Eye (tissue), 1 donor: Measurements from ENCODE around the gene NIPA2.

Experiments
- DNase-seq: peaks from one replicate; pipeline ENCODE4 v3.0.0-alpha.2; 2015

NIPA2 gene

GRCh38 chr15:22878103-22878502, 39.6 kb downstream of the NIPA2 start:
- no peak for DNase-seq

GRCh38 chr15:22880068-22880980, 41.9 kb downstream of the NIPA2 start:
- DNase-seq = no peak

- no peak for DNase-seq
Observed at GRCh38 chr15:22880981-22881738, 42.7 kb downstream of the NIPA2 start.

- DNase-seq = no peak
Observed at GRCh38 chr15:22881739-22882440, 43.4 kb downstream of the NIPA2 start.

GRCh38 chr15:22883196-22883595, 44.7 kb downstream of the NIPA2 start:
- DNase-seq = no peak

- no peak for DNase-seq
Observed at GRCh38 chr15:22884344-22884743, 45.9 kb downstream of the NIPA2 start.

GRCh38 chr15:22885120-22885519, 46.7 kb downstream of the NIPA2 start:
- no peak for DNase-seq

- DNase-seq = no peak
Observed at GRCh38 chr15:22887157-22887951, 48.9 kb downstream of the NIPA2 start.

GRCh38 chr15:22888120-22888859, 49.8 kb downstream of the NIPA2 start:
- DNase-seq = no peak

GRCh38 chr15:22889146-22889818, 50.8 kb downstream of the NIPA2 start:
- no peak for DNase-seq

- no peak for DNase-seq
Observed at GRCh38 chr15:22890296-22890695, 51.8 kb downstream of the NIPA2 start.

- no peak for DNase-seq
Observed at GRCh38 chr15:22891426-22892210, 53.2 kb downstream of the NIPA2 start.

GRCh38 chr15:22892333-22892732, 53.9 kb downstream of the NIPA2 start:
- DNase-seq = no peak

- DNase-seq = no peak
Observed at GRCh38 chr15:22893081-22893480, 54.6 kb downstream of the NIPA2 start.

- DNase-seq = no peak
Observed at GRCh38 chr15:22893881-22894280, 55.4 kb downstream of the NIPA2 start.

GRCh38 chr15:22895465-22896190, 57.2 kb downstream of the NIPA2 start:
- DNase-seq = no peak

- DNase-seq = no peak
Observed at GRCh38 chr15:22902046-22902445, 63.6 kb downstream of the NIPA2 start.

- no peak for DNase-seq
Observed at GRCh38 chr15:22902578-22902977, 64.1 kb downstream of the NIPA2 start.

GRCh38 chr15:22902981-22903380, 64.5 kb downstream of the NIPA2 start:
- DNase-seq = no peak

- no peak for DNase-seq
Observed at GRCh38 chr15:22903427-22903826, 65.0 kb downstream of the NIPA2 start.
